Large intestine (tissue), 3 donors: ENCODE data around the gene ELP4. TPM values are rescaled to one million over a fixed set of nuclear protein-coding genes. Genes with fewer than 3 reads are reported as not detected.
A peak's percentile ranks its signal among the peaks of the same experiment; 100 is the strongest.

Experiments
- DNase-seq, 2 donors: peaks; one replicate each; pipeline versions ENCODE4 v3.0.0 to v3.0.0-alpha.2; 2013
- H3K27ac ChIP-seq: one replicate; pipeline ENCODE4 v1.5.1; 2013; ENCODE audit warnings: low read length
- H3K27me3 ChIP-seq: 2 replicates; pipeline ENCODE4 v1.6.1; 2013; ENCODE audit warnings: low read length; ENCODE audit not compliant: control insufficient read depth, insufficient read depth
- H3K36me3 ChIP-seq: 2 replicates; pipeline ENCODE4 v1.6.1; 2013; ENCODE audit warnings: low read length; ENCODE audit not compliant: control insufficient read depth, insufficient read depth
- H3K4me1 ChIP-seq: one replicate; pipeline ENCODE4 v1.6.1; 2013; ENCODE audit warnings: low read length; ENCODE audit not compliant: control insufficient read depth, insufficient read depth
- H3K4me3 ChIP-seq: one replicate; pipeline ENCODE4 v1.5.1; 2013; ENCODE audit warnings: low read length
- H3K9me3 ChIP-seq: one replicate; pipeline ENCODE4 v1.6.1; 2013; ENCODE audit warnings: mild to moderate bottlenecking, low read depth, low read length, moderate library complexity; ENCODE audit not compliant: control insufficient read depth
- WGBS: methylation state at CpG from one replicate; pipeline ENCODE4 v1.1.5; 2013; ENCODE audit warnings: low lambda C conversion rate; ENCODE audit not compliant: insufficient coverage; 5-methylcytosine and 5-hydroxymethylcytosine counted together
- polyA plus RNA-seq: library from polyadenylated mRNA; unstranded; fragments of 120-200 nt; gene quantifications from one replicate; pipeline ENCODE4 v1.2.1, GENCODE V29; 2013

ELP4 gene
- polyA plus RNA-seq, 1 donor = 14.4 TPM

GRCh38 chr11:31808721-31809540 lies 299.4 kb downstream of the ELP4 start:
- H3K27me3 ChIP-seq = peaks cover 100% of the 10 kb centered on the region
- no peak for DNase-seq
- no peak overlapping the region for H3K4me3 ChIP-seq
- no peaks in the 10 kb centered on the region for H3K36me3 ChIP-seq
- peaks cover 23% of the 10 kb centered on the region for H3K4me1 ChIP-seq
- WGBS = 6% methylated on average over 6 of the region's 21 CpGs
- H3K9me3 ChIP-seq = peaks cover 23% of the 10 kb centered on the region
- H3K27ac ChIP-seq = no peak overlapping the region

DNA sequence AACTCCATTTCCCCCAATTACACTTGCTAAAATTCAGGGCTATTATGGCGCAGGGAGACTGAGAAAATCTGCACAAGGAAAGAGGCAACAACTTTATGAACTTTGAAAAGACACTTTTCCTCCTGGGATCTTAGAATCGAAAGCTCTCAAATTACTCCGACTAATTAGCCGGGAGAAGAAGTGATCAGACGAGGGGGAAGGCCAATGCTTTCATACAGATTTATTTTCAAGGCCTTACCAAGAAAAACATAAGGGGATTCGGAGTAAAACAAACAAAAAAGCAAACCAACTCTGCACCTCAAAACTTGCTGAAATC lies 299.9 kb downstream of the ELP4 start:
- no peak for DNase-seq
- H3K4me3 ChIP-seq = no peak overlapping the region
- peaks cover 25% of the 10 kb centered on the region for H3K9me3 ChIP-seq
- H3K4me1 ChIP-seq = peaks cover 23% of the 10 kb centered on the region
- H3K36me3 ChIP-seq = no peaks in the 10 kb centered on the region
- no peak overlapping the region for H3K27ac ChIP-seq
- WGBS = 0% methylated on average over 1 of the region's 6 CpGs
- peaks cover 100% of the 10 kb centered on the region for H3K27me3 ChIP-seq

DNA sequence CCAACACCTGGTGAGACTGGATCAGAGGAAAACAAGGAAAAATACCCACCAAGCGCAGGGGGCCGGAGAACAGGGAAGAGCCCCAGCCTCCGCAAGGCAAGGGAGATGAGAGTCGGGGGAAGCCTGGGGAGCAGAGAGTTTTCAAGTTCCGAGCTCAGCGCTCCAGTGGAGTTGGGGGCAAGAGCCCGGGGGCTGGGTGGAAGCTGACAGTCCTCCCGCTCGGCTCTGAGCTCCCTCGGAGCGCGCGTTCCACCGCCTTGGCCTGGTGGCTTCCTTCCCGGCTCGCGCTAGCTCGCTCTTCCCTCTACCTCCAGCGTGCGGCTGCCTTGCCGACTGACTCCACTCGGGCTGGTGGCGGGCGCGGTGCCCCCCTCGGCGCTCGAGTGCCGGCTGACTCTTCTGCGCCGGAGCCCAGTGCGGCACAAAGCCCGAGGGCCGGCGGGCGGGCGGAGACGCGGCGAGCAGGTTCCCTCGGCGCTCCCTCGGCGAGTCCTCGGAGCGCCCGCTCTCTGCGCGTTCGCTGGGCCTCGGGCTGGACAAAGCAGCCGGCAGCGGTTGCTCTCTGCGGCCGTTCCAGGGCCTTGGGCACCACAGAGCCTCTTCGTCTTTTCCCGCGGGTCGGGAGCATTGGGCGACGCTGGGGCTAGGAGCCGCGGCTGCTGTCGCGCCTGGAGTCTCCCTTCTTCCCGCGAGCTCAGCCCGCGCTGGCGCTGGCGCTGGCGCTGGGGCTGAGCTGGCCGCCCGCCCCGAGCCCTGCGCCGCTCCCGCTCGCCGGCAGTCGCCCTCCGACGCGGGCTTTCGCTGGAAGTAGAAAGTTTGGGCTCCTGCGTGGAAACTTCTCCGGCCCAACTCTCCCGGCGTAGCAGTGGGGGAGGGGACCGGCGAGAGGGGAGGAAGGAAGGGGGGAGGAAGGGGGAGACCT lies 300.6 kb downstream of the ELP4 start:
- peak overlapping the region; percentile 18 for H3K4me3 ChIP-seq
- DNase-seq = peak in 1 of 2 donors; percentile 59
- no peak overlapping the region for H3K27ac ChIP-seq
- no CpG with 5 or more reads among the region's 91 CpGs for WGBS
- H3K9me3 ChIP-seq = peaks cover 29% of the 10 kb centered on the region
- peaks cover 100% of the 10 kb centered on the region for H3K27me3 ChIP-seq
- no peaks in the 10 kb centered on the region for H3K36me3 ChIP-seq
- H3K4me1 ChIP-seq = peaks cover 23% of the 10 kb centered on the region

DNA sequence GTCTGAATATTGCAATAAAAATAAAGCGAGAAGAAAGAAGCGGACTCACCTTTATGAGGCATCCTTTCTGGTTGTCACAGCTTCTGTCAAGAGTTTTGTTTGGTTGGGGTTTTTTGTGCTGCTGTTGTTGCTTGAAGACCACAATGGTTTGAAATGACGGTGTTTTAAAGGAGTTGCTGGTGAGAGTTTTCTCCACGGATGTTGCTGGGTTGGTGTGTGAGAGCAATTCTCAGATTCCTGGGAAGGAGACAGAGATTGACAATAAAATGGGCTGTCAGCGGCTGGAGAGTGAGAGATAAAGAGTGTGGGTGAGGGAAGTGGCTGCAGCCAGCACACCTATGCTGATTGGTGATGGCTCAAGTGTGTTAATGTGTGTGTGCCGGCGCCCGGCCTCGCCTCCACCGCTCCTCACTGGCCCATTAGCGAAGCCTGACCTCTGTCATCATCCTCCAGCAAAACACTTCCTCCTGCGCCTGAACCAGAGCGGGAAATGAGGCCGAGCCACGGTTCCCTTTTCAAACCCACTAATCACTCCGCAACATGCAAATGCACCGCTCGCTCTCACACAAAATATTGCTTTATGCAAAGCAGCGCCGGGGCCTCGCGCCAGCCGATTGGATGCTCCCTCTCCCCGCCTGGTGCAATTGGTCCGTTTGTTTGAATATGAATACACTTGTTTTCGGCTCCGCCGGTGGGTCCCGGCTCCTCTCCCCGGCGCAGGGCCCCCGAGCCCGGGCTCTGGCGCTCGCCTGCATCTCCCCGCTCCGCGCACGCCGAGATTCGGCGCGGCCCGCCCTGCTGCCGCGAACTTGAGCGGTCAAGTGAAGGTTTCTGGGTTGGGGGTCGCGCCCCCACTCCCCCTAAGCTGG lies 301.4 kb downstream of the ELP4 start, which contains the start of gene PAX6:
Gene PAX6, minus strand, starts transcription at position 544 of the 869 bp plus-strand sequence. CDS start 4,911 bp downstream, outside the sequence.
- DNase-seq = no peak
- H3K27ac ChIP-seq = no peak within 1 kb of the TSS
- H3K9me3 ChIP-seq = peaks cover 26% of the 10 kb centered on the region
- H3K4me3 ChIP-seq = peak within 1 kb of the TSS; percentile 18
- peaks cover 100% of the 10 kb centered on the region for H3K27me3 ChIP-seq
- 0% methylated on average over 1 of the region's 49 CpGs for WGBS
- no peaks in the 10 kb centered on the region for H3K36me3 ChIP-seq
- peaks cover 25% of the 10 kb centered on the region for H3K4me1 ChIP-seq

DNA sequence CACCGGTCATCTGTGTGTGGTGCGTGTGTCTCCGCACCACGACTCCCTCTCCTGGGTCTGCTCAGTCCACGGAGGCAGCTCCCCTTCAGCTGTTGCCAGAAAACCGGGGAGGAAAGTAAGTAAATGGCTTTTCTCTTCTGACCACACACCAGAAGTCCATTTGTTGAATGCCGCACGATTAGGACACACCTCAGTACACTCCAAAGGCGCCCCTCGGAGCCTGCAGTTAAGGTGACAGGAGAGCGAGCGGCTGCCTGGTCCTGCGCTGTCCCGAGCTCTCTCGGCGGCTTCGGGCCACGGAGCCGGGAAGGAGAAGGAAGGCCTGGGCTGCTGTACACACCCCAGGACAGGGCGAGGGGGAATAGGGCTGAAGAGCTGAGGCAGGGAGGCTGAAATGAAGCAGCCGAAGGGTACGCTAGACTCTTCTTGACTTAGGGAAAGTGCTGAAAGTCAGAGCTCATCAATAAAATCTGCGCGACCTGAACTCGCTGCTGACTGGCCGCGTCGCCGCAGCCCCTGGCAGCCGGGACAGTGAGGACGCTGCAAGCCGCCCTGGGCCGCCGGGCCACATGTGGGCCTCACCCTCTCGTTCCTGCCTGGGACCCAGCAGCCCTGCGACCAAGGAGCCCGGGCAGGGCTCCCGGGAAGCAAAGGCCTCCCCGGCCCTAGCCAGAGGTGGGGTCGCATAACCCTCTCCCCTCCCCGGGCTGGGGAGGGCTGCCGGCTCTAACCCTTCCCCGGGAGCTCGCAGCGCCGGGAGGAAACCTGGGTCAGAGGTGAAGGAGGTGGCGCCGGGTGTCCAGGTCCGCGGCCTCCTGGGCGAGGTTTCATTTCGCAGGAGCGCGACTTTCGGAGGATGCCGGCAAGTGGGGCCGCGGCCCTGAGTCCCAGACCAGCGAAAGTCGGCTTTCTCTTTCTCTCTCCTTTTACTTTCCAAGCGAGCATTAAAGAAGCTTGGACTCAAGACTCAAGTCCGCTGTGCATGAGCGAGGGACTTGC lies 303.1 kb downstream of the ELP4 start:
- Histone ChIP-seq H3K27ac (no peak overlapping the region), H3K9me3 (peaks cover 34% of the 10 kb centered on the region), H3K36me3 (no peaks in the 10 kb centered on the region), H3K4me3 (no peak overlapping the region), H3K27me3 (peaks cover 100% of the 10 kb centered on the region), H3K4me1 (peaks cover 40% of the 10 kb centered on the region)
- no peak for DNase-seq
- WGBS = no CpG with 5 or more reads among the region's 63 CpGs

DNA sequence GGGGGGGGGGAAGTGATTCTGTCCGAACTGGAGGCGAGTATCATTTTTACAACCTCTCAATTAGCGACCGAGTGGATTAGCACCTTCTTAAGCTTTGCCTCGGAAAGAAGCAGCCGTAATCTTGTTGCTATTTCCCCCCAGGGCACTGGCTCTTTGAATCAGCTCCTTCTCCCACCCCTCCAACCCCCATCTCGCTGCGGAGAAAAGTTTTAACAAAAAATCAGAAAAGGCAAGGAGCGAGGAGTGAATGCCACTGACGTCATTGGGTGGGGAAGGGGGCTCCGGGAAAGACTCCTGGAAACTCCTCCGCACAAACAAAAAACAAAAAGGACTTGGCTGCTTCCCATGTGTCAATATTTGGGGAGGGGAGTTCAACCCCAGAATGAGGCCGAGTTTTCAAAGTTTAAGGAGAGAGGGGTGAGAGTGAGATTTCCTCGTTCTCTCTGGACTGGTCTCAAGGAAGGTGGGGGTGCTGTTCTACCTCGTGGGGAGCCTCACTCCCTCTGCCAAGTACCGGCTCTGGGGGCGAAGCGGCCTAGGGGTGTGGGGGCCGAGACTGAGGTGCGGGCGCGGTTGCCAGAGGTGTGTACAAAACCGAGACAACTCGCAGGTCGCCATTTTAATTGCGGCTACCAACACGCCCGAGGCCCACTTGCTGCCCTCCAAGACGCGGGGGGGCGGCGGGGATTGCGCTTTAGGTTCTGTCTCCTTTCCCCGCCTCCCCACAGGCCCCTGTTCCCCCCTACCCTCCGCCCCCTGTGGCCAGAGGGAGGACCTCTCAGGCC lies 304.0 kb downstream of the ELP4 start:
- DNase-seq = no peak
- 0% methylated on average over 2 of the region's 35 CpGs for WGBS

DNA sequence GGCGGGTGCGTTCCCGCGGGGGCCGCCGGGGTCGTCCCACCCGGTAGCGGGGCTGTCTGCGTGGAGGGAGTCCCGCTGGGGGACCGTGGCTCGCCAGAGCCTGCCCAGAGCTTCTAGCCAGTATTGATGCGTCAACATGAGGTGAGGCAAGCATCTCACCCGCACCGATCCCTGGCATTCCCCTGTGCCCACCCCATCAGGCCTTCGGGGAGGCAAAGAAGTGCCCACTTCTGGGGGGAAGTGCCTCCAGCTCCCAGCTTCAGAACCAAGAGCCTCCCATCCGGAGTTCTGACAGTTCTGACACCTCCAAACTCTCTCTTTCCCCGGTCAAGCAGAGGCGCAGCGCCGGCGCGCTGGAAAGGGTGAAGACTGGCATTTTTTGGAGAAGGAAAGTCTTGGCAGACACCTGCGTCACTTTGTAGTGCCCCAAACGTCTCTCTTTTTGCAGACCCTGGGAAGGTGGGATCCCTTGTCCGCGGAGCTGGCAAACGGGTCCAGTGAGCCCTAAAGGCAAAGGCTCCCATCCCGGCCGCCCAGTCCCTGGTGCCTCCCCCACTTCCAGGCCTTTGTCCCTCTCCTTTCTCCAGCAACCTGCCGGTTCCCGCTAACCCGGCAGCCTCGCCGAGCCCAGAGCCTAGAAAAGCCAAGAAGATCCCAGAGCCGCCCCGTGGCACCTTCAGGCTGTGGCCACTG lies 304.8 kb downstream of the ELP4 start:
- peaks cover 43% of the 10 kb centered on the region for H3K9me3 ChIP-seq
- no CpG with 5 or more reads among the region's 38 CpGs for WGBS
- H3K4me1 ChIP-seq = peaks cover 44% of the 10 kb centered on the region
- no peak for DNase-seq
- peaks cover 100% of the 10 kb centered on the region for H3K27me3 ChIP-seq
- H3K4me3 ChIP-seq = no peak overlapping the region
- no peaks in the 10 kb centered on the region for H3K36me3 ChIP-seq
- H3K27ac ChIP-seq = no peak overlapping the region

More for the DNA sequence above, 304.0 kb downstream of the ELP4 start:
- Histone ChIP-seq H3K27ac (no peak overlapping the region), H3K27me3 (peaks cover 100% of the 10 kb centered on the region), H3K36me3 (no peaks in the 10 kb centered on the region), H3K9me3 (peaks cover 39% of the 10 kb centered on the region), H3K4me1 (peaks cover 44% of the 10 kb centered on the region), H3K4me3 (no peak overlapping the region)

GRCh38 chr11:31815711-31816467 lies 306.3 kb downstream of the ELP4 start:
- H3K9me3 ChIP-seq = peaks cover 44% of the 10 kb centered on the region
- WGBS = no CpG with 5 or more reads among the region's 57 CpGs
- H3K36me3 ChIP-seq = no peaks in the 10 kb centered on the region
- DNase-seq = no peak
- H3K27ac ChIP-seq = no peak overlapping the region
- H3K4me3 ChIP-seq = no peak overlapping the region
- H3K4me1 ChIP-seq = peaks cover 38% of the 10 kb centered on the region
- H3K27me3 ChIP-seq = peaks cover 100% of the 10 kb centered on the region
